ENCODE data around the gene PTPRD. TPM values are rescaled to one million over a fixed set of nuclear protein-coding genes. Genes with fewer than 3 reads are reported as not detected.

PTPRD gene
- total and polyA plus RNA-seq, 9 of the 15 experiments (the other 6 are each of a cell fraction or from before 2014, with no cell fraction given) = 0.11 TPM; not detected in 8

DNA sequence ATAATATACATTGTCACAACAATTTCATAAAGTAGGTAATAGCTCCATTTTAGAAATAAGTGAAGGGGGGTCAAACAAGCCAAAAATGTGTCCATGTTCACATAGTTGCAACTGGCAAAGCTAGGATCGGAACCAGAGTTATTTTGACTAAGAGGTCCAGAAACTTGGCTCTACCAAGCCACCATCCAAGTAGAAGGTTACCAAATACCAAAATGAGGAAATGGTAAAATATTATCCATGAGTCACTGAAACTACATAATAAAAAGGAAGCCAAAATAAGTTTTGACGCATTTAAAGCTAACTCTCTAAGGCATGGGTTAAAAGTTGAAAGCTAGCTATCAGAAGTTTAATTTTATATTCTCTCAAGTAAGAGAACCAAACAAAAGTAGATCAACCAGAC lies 1926.3 kb downstream of the PTPRD start (continued):
- TF ChIP-seq ZEB2 (IDR thresholded peaks at IDR 0.05) = no peak
- TF ChIP-seq, protein P1, sequence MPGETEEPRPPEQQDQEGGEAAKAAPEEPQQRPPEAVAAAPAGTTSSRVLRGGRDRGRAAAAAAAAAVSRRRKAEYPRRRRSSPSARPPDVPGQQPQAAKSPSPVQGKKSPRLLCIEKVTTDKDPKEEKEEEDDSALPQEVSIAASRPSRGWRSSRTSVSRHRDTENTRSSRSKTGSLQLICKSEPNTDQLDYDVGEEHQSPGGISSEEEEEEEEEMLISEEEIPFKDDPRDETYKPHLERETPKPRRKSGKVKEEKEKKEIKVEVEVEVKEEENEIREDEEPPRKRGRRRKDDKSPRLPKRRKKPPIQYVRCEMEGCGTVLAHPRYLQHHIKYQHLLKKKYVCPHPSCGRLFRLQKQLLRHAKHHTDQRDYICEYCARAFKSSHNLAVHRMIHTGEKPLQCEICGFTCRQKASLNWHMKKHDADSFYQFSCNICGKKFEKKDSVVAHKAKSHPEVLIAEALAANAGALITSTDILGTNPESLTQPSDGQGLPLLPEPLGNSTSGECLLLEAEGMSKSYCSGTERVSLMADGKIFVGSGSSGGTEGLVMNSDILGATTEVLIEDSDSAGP (CRISPR knock-in tag; IDR thresholded peaks at IDR 0.05) = no peak
- no peak for TF ChIP-seq HCFC1 (IDR thresholded peaks at IDR 0.05; ENCODE audit: low read depth, low read length)
- TF ChIP-seq, protein P2, sequence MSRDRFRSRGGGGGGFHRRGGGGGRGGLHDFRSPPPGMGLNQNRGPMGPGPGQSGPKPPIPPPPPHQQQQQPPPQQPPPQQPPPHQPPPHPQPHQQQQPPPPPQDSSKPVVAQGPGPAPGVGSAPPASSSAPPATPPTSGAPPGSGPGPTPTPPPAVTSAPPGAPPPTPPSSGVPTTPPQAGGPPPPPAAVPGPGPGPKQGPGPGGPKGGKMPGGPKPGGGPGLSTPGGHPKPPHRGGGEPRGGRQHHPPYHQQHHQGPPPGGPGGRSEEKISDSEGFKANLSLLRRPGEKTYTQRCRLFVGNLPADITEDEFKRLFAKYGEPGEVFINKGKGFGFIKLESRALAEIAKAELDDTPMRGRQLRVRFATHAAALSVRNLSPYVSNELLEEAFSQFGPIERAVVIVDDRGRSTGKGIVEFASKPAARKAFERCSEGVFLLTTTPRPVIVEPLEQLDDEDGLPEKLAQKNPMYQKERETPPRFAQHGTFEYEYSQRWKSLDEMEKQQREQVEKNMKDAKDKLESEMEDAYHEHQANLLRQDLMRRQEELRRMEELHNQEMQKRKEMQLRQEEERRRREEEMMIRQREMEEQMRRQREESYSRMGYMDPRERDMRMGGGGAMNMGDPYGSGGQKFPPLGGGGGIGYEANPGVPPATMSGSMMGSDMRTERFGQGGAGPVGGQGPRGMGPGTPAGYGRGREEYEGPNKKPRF (IDR thresholded peaks at IDR 0.05; ENCODE audit: low read depth, low read length) = no peak
- TF ChIP-seq, protein P3, sequence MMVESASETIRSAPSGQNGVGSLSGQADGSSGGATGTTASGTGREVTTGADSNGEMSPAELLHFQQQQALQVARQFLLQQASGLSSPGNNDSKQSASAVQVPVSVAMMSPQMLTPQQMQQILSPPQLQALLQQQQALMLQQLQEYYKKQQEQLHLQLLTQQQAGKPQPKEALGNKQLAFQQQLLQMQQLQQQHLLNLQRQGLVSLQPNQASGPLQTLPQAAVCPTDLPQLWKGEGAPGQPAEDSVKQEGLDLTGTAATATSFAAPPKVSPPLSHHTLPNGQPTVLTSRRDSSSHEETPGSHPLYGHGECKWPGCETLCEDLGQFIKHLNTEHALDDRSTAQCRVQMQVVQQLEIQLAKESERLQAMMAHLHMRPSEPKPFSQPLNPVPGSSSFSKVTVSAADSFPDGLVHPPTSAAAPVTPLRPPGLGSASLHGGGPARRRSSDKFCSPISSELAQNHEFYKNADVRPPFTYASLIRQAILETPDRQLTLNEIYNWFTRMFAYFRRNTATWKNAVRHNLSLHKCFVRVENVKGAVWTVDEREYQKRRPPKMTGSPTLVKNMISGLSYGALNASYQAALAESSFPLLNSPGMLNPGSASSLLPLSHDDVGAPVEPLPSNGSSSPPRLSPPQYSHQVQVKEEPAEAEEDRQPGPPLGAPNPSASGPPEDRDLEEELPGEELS (CRISPR knock-in tag; IDR thresholded peaks at IDR 0.05; ENCODE audit: borderline replicate concordance) = no peak
- no peak for TF ChIP-seq ZNF175 (CRISPR knock-in tag; IDR thresholded peaks at IDR 0.05; ENCODE audit: low read depth)
- no peak for TF ChIP-seq ZBTB1 (CRISPR knock-in tag; IDR thresholded peaks at IDR 0.05; ENCODE audit: borderline replicate concordance, low read depth)
- TF ChIP-seq ZNF143 (CRISPR knock-in tag; IDR thresholded peaks at IDR 0.05) = no peak
- TF ChIP-seq ZNF3 (CRISPR knock-in tag; IDR thresholded peaks at IDR 0.05) = no peak
- no peak for TF ChIP-seq SRF (CRISPR knock-in tag; IDR thresholded peaks at IDR 0.05)
- TF ChIP-seq ADNP (tag; IDR thresholded peaks at IDR 0.05) = no peak
